Measurements from ENCODE around the gene LRRC74A.

DNA sequence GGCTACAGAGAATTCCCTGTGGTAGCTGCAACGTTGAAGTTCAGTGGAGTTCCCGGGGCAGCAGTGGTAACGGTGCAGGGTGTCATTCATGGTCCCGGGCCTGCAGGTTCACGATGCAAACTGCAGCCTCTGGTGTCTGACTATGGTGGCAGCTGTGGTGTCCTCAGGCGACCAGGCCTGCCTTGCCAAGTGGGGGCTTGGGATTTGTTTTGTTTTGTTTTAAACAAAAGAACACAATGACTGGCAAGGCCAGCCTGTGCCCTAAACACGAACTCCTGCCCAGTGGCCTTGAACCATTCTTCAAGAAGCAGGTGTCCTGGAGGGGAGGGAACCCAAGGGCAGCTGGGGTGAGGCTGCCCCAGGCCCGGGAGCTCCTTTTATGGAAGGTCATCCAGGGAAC, 48.5 kb downstream of the LRRC74A start:
- TF ChIP-seq, protein P1, sequence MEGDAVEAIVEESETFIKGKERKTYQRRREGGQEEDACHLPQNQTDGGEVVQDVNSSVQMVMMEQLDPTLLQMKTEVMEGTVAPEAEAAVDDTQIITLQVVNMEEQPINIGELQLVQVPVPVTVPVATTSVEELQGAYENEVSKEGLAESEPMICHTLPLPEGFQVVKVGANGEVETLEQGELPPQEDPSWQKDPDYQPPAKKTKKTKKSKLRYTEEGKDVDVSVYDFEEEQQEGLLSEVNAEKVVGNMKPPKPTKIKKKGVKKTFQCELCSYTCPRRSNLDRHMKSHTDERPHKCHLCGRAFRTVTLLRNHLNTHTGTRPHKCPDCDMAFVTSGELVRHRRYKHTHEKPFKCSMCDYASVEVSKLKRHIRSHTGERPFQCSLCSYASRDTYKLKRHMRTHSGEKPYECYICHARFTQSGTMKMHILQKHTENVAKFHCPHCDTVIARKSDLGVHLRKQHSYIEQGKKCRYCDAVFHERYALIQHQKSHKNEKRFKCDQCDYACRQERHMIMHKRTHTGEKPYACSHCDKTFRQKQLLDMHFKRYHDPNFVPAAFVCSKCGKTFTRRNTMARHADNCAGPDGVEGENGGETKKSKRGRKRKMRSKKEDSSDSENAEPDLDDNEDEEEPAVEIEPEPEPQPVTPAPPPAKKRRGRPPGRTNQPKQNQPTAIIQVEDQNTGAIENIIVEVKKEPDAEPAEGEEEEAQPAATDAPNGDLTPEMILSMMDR (conservative IDR thresholded peaks at IDR 0.05; ENCODE audit: low read depth in 2 of 2) = no peak
- TF ChIP-seq, protein P2, sequence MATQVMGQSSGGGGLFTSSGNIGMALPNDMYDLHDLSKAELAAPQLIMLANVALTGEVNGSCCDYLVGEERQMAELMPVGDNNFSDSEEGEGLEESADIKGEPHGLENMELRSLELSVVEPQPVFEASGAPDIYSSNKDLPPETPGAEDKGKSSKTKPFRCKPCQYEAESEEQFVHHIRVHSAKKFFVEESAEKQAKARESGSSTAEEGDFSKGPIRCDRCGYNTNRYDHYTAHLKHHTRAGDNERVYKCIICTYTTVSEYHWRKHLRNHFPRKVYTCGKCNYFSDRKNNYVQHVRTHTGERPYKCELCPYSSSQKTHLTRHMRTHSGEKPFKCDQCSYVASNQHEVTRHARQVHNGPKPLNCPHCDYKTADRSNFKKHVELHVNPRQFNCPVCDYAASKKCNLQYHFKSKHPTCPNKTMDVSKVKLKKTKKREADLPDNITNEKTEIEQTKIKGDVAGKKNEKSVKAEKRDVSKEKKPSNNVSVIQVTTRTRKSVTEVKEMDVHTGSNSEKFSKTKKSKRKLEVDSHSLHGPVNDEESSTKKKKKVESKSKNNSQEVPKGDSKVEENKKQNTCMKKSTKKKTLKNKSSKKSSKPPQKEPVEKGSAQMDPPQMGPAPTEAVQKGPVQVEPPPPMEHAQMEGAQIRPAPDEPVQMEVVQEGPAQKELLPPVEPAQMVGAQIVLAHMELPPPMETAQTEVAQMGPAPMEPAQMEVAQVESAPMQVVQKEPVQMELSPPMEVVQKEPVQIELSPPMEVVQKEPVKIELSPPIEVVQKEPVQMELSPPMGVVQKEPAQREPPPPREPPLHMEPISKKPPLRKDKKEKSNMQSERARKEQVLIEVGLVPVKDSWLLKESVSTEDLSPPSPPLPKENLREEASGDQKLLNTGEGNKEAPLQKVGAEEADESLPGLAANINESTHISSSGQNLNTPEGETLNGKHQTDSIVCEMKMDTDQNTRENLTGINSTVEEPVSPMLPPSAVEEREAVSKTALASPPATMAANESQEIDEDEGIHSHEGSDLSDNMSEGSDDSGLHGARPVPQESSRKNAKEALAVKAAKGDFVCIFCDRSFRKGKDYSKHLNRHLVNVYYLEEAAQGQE (IDR thresholded peaks at IDR 0.05; ENCODE audit: unreplicated experiment) = no peak
- TF ChIP-seq POLR2AphosphoS5 (IDR thresholded peaks at IDR 0.05; ENCODE audit: low read depth) = no peak
- TF ChIP-seq EZH2phosphoT487 (IDR thresholded peaks at IDR 0.05; ENCODE audit: unreplicated experiment) = no peak
- TF ChIP-seq CREB1 (CRISPR knock-in tag; IDR thresholded peaks at IDR 0.05; ENCODE audit: low read depth) = no peak
- no peak for TF ChIP-seq ZNF331 (CRISPR knock-in tag; IDR thresholded peaks at IDR 0.05; ENCODE audit: low read depth)
- TF ChIP-seq JUNB (IDR thresholded peaks at IDR 0.05; ENCODE audit: unreplicated experiment) = no peak
- TF ChIP-seq EZH2 (IDR thresholded peaks at IDR 0.05; ENCODE audit: low read depth, unreplicated experiment) = no peak
- TF ChIP-seq ETS1 (IDR thresholded peaks at IDR 0.05) = no peak
- TF ChIP-seq ZNF114 (CRISPR knock-in tag; IDR thresholded peaks at IDR 0.05) = no peak
- no peak for TF ChIP-seq NANOG (IDR thresholded peaks at IDR 0.05; ENCODE audit: borderline replicate concordance)
